ENCODE data around the gene DDX42. TPM values are rescaled to one million over a fixed set of nuclear protein-coding genes. Genes with fewer than 3 reads are reported as not detected.

Gene DDX42
- total and polyA plus RNA-seq, 2 of the 13 experiments (the other 11 are each of a cell fraction or from before 2014, with no cell fraction given) = 87.2 to 92.9 TPM

- TF ChIP-seq ZNF646 (CRISPR knock-in tag; IDR thresholded peaks at IDR 0.05) (no peak), ELF4 (CRISPR knock-in tag; IDR thresholded peaks at IDR 0.05; ENCODE audit: borderline replicate concordance) (peak; percentile 98; the same call in 1 of the 2 replicates), ZNF883 (CRISPR knock-in tag; IDR thresholded peaks at IDR 0.05; ENCODE audit: not compliant biosample characterization) (peak; percentile 79), FLYWCH1 (CRISPR knock-in tag; IDR thresholded peaks at IDR 0.05) (no peak), NFKBIZ (CRISPR knock-in tag; IDR thresholded peaks at IDR 0.05) (no peak), KMT2B (CRISPR knock-in tag; IDR thresholded peaks at IDR 0.05) (peak; percentile 94), ZNF607 (CRISPR knock-in tag; IDR thresholded peaks at IDR 0.05; ENCODE audit: borderline replicate concordance) (peak; percentile 39; the same call in 1 of the 2 replicates), ZNF264 (CRISPR knock-in tag; IDR thresholded peaks at IDR 0.05) (peak; percentile 53), ZZZ3 (CRISPR knock-in tag; IDR thresholded peaks at IDR 0.05; ENCODE audit: borderline replicate concordance) (peak; percentile 94; the same call in 1 of the 2 replicates), ZFAT (CRISPR knock-in tag; conservative IDR thresholded peaks at IDR 0.05) (peak; percentile 88), PRDM4 (CRISPR knock-in tag; IDR thresholded peaks at IDR 0.05; ENCODE audit: borderline replicate concordance) (0 out of 2 replicates have a peak, but pooled peaks have one; percentile 17), ZMAT5 (CRISPR knock-in tag; IDR thresholded peaks at IDR 0.05; ENCODE audit: borderline replicate concordance, low read depth) (no peak), U2AF1 (optimal IDR thresholded peaks at IDR 0.05; ENCODE audit: low read depth, low read length) (peak; percentile 31), ZNF567 (CRISPR knock-in tag; IDR thresholded peaks at IDR 0.05; ENCODE audit: borderline replicate concordance) (peak; percentile 63)
- TF ChIP-seq, protein P1, sequence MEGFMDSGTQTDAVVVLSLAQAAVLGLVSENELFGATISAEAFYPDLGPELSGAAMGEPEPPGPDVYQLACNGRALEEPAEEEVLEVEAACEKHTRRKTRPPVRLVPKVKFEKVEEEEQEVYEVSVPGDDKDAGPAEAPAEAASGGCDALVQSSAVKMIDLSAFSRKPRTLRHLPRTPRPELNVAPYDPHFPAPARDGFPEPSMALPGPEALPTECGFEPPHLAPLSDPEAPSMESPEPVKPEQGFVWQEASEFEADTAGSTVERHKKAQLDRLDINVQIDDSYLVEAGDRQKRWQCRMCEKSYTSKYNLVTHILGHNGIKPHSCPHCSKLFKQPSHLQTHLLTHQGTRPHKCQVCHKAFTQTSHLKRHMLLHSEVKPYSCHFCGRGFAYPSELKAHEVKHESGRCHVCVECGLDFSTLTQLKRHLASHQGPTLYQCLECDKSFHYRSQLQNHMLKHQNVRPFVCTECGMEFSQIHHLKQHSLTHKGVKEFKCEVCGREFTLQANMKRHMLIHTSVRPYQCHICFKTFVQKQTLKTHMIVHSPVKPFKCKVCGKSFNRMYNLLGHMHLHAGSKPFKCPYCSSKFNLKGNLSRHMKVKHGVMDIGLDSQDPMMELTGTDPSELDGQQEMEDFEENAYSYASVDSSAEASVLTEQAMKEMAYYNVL (CRISPR knock-in tag; IDR thresholded peaks at IDR 0.05; ENCODE audit: borderline replicate concordance) = peak; percentile 32
Observed at GRCh38 chr17:63773272-63774140, 464 bp upstream of the DDX42 start, which contains the start of gene CCDC47 (continued).
